Liver (tissue), 3 donors: ENCODE results near the gene E2F4.

Source experiments
- CTCF ChIP-seq: fragments of 150-350 bp; IDR thresholded peaks from 2 replicates; pipeline ENCODE4 v1.5.1; 2017; ENCODE audit warnings: improper control_type of control experiment, low read depth, low read length; ENCODE audit not compliant: missing input control
- EGR1 ChIP-seq, 2 donors: IDR thresholded peaks; 2 replicates each; pipeline ENCODE4 v1.6.1; 2016 to 2018; ENCODE audit warnings: antibody characterized with exemption in 2 of 2, low read depth in 2 of 2
- FOXA1 ChIP-seq: IDR thresholded peaks from 2 replicates; pipeline ENCODE4 v1.6.1; 2016; ENCODE audit warnings: antibody characterized with exemption
- RAD21 ChIP-seq, 2 donors: IDR thresholded peaks; 2 replicates each; pipeline ENCODE4 v1.6.1; 2016; ENCODE audit warnings: antibody characterized with exemption in 2 of 2, mild to moderate bottlenecking in 2 of 2
- REST ChIP-seq: IDR thresholded peaks from 2 replicates; pipeline ENCODE4 v1.6.1; 2016; ENCODE audit warnings: antibody characterized with exemption, mild to moderate bottlenecking
- TAF1 ChIP-seq: conservative IDR thresholded peaks from 2 replicates; pipeline ENCODE4 v1.6.1; 2016; ENCODE audit warnings: antibody characterized with exemption, mild to moderate bottlenecking
- ZBTB33 ChIP-seq: IDR thresholded peaks from 2 replicates; pipeline ENCODE4 v1.6.1; 2016; ENCODE audit warnings: antibody characterized with exemption
- donor health status: healthy.
- donor health status: healthy.

GRCh38 chr16:67150833-67151396, 41.0 kb upstream of the E2F4 start, which contains the start of gene B3GNT9:
- no peak for TF ChIP-seq CTCF
- TF ChIP-seq ZBTB33, result no peak
- TF ChIP-seq EGR1 (IDR thresholded peaks at IDR 0.05; ENCODE audit: low read depth in 2 of 2), result no peak
- TF ChIP-seq RAD21 (IDR thresholded peaks at IDR 0.05), result no peak
- TF ChIP-seq FOXA1, result no peak
- no peak for TF ChIP-seq REST
- TF ChIP-seq TAF1, result no peak
